MM.1S (cell line): ENCODE measurements around the gene VPS26B.

Experiments
- CTCF ChIP-seq: fragments of 300-600 bp; sonication (generic); IDR thresholded peaks from 2 replicates; pipeline ENCODE4 v1.5.1; 2016; ENCODE audit warnings: antibody characterized with exemption, low read length, mixed read lengths
- EZH2 ChIP-seq: fragments of 300-600 bp; sonication (generic); optimal IDR thresholded peaks from 2 replicates; pipeline ENCODE3; 2017; ENCODE audit warnings: low read depth, mild to moderate bottlenecking, antibody characterized with exemption, low read length, mixed read lengths
- EZH2phosphoT487 ChIP-seq: fragments of 300-600 bp; sonication (generic); IDR thresholded peaks from 2 replicates; pipeline ENCODE4 v1.6.1; 2018; ENCODE audit warnings: antibody characterized with exemption, low read length

GRCh38 chr11:134287561-134287960 lies 63.1 kb downstream of the VPS26B start:
- no peak for TF ChIP-seq EZH2
- no peak for TF ChIP-seq CTCF
- no peak for TF ChIP-seq EZH2phosphoT487
